K562 (cell line): ENCODE data around the gene FNDC1. TPM values are rescaled to one million over a fixed set of nuclear protein-coding genes. Genes with fewer than 3 reads are reported as not detected.

ENCODE experiments used
- ATAC-seq: fragments of 200-7000 bp; cut with Tn5 transposase; 3 replicates; pipeline ENCODE4 v1.9.1; 2020; ENCODE audit warnings: moderate library complexity
- BruUV-seq: library from RNA; stranded (reverse); fragments of 400-500 nt; replicated peaks from 2 replicates; lab custom pipeline; 2021; lab: Mats Ljungman, UMichigan
- CTCF ChIA-PET: fragments of 300-600 bp; formaldehyde crosslinking; extraction: SDS; loops from one replicate; lab custom pipeline; 2021; ENCODE audit warnings: low intra/inter-chr PET ratio; lab: Yijun Ruan, JAX
- POLR2A ChIA-PET: fragments of 300-600, 350-650 bp; sonication (Branson Sonifier 250); formaldehyde crosslinking; extraction: SDS; loops from one replicate; lab custom pipeline; 2021; ENCODE audit warnings: antibody characterized with exemption, inconsistent platforms; lab: Yijun Ruan, JAX
- DNase-seq, 4 experiments: peaks; one replicate each; pipeline versions ENCODE4 v3.0.0 to v3.0.0-alpha.2; 2011 to 2018; ENCODE audit warnings: low spot score in 3 of 4, mixed read lengths in 3 of 4; ENCODE audit errors: extremely low read depth in 1 of 4
- FAIRE-seq: peaks from 2 replicates; lab custom pipeline; 2011; peaks lifted over from hg19 to GRCh38; lab: Jason Lieb, UNC
- H2AFZ ChIP-seq: 2 replicates; pipeline ENCODE4 v1.6.0; 2011; ENCODE audit warnings: low read depth, low read length, control low read depth, inconsistent platforms
- H3K27ac ChIP-seq: fragments of 200-600 bp; 3 replicates; pipeline ENCODE4 v1.8.0; 2011; ENCODE audit warnings: low read depth, mild to moderate bottlenecking, control low read depth, inconsistent platforms, low read length, moderate library complexity, mixed read lengths; ENCODE audit errors: extremely low read depth
- H3K27me3 ChIP-seq, 2 experiments: fragments of 300-600 bp in 1 of 2; 2 replicates in 1 of 2; 3 replicates in 1 of 2; pipeline versions ENCODE4 v1.6.0 to v1.8.0; 2011; ENCODE audit warnings: inconsistent platforms in 2 of 2, low read length in 2 of 2, mild to moderate bottlenecking in 1 of 2, mixed read lengths in 1 of 2, moderate library complexity in 1 of 2; ENCODE audit not compliant: control insufficient read depth in 2 of 2, insufficient read depth in 2 of 2
- H3K36me3 ChIP-seq: fragments of 300-600 bp; 3 replicates; pipeline ENCODE4 v1.8.0; 2011; ENCODE audit warnings: mild to moderate bottlenecking, low read length, inconsistent platforms; ENCODE audit not compliant: control insufficient read depth, insufficient read depth
- H3K4me1 ChIP-seq, 2 experiments: fragments of 200-600 bp in 1 of 2; replicated peaks in 1 of 2; 2 replicates in 1 of 2; 3 replicates in 1 of 2; pipeline versions ENCODE4 v1.5.1 to v1.8.0; 2011; ENCODE audit warnings: inconsistent platforms in 2 of 2, low read length in 2 of 2, mild to moderate bottlenecking in 1 of 2, mixed read lengths in 1 of 2, moderate library complexity in 1 of 2; ENCODE audit not compliant: control insufficient read depth in 2 of 2, insufficient read depth in 2 of 2
- H3K4me2 ChIP-seq: 2 replicates; pipeline ENCODE4 v1.6.1; 2011; ENCODE audit warnings: low read length, control low read depth, inconsistent platforms, mixed read lengths; ENCODE audit not compliant: insufficient read depth
- H3K4me3 ChIP-seq: fragments of 200-600 bp; sonication (generic), shearing (Covaris generic); 2 replicates; pipeline ENCODE4 v1.5.1; 2016; ENCODE audit warnings: control low read depth, inconsistent platforms
- H3K79me2 ChIP-seq: fragments of 200-600 bp; 3 replicates; pipeline ENCODE4 v1.8.0; 2011; ENCODE audit warnings: low read length, inconsistent platforms; ENCODE audit not compliant: control insufficient read depth, insufficient read depth
- H3K9ac ChIP-seq, 2 experiments: 2 replicates each; pipeline versions ENCODE4 v1.6.0 to v1.6.1; 2011; ENCODE audit warnings: low read depth in 2 of 2, low read length in 2 of 2, control low read depth in 1 of 2, inconsistent platforms in 1 of 2, mild to moderate bottlenecking in 1 of 2, mixed read lengths in 1 of 2; ENCODE audit not compliant: insufficient read depth in 1 of 2
- H3K9me1 ChIP-seq: one replicate; pipeline ENCODE4 v1.6.0; 2011; ENCODE audit warnings: inconsistent platforms, mild to moderate bottlenecking, low read length, moderate library complexity; ENCODE audit not compliant: control insufficient read depth, insufficient read depth
- H3K9me3 ChIP-seq: replicated peaks from 2 replicates; pipeline ENCODE4 v1.5.1; 2011; ENCODE audit warnings: low read depth, low read length, inconsistent platforms; ENCODE audit not compliant: control insufficient read depth, insufficient read depth
- H4K20me1 ChIP-seq: replicated peaks from 2 replicates; pipeline ENCODE4 v1.6.1; 2011; ENCODE audit warnings: low read length, inconsistent platforms, mixed read lengths; ENCODE audit not compliant: control insufficient read depth, insufficient read depth
- HNRNPH1 ChIP-seq: fragments of 200-400 bp; formaldehyde crosslinking; optimal IDR thresholded peaks from 2 replicates; pipeline ENCODE3; 2017; ENCODE audit warnings: low read depth, mild to moderate bottlenecking, low read length, moderate library complexity
- MEIS2 ChIP-seq: fragments of 450-650 bp; IDR thresholded peaks from 2 replicates; pipeline ENCODE4 v1.6.1; 2014; ENCODE audit warnings: mild to moderate bottlenecking; ENCODE audit not compliant: partially characterized antibody
- NUFIP1 ChIP-seq: fragments of 450-650 bp; IDR thresholded peaks from 2 replicates; pipeline ENCODE4 v1.6.1; 2018; ENCODE audit not compliant: partially characterized antibody
- SAFB2 ChIP-seq: fragments of 200-400 bp; formaldehyde crosslinking; IDR thresholded peaks from 2 replicates; pipeline ENCODE4 v1.6.1; 2018; ENCODE audit warnings: borderline replicate concordance, low read length, low read depth, moderate library complexity; ENCODE audit not compliant: severe bottlenecking
- SNIP1 ChIP-seq: fragments of 450-650 bp; IDR thresholded peaks from 2 replicates; pipeline ENCODE4 v1.7.1; 2017; ENCODE audit warnings: low read depth, mild to moderate bottlenecking
- TSC22D4 ChIP-seq: fragments of 450-650 bp; IDR thresholded peaks from 2 replicates; pipeline ENCODE4 v1.6.1; 2016; ENCODE audit warnings: missing genetic modification characterization, missing biosample characterization, control low read depth
- ZNF408 ChIP-seq: fragments of 250-450 bp; sonication (Bioruptor Pico); IDR thresholded peaks from 2 replicates; pipeline ENCODE4 v1.4.0; 2020; ENCODE audit warnings: low read depth, mild to moderate bottlenecking, moderate library complexity
- WGBS: fragments of 100-300 bp; shearing (Covaris generic); methylation state at CpG from one replicate; pipeline ENCODE4 v1.1.6; 2016; ENCODE audit warnings: low coverage, mixed read lengths; ENCODE audit not compliant: insufficient coverage; ENCODE audit errors: missing lambda C conversion rate; 5-methylcytosine and 5-hydroxymethylcytosine counted together
- in situ Hi-C: fragments of 300-500 bp; cut with MboI; formaldehyde crosslinking; loops from 4 replicates; pipeline ENCODE4 v1.15.0; 2018; ENCODE audit warnings: inconsistent platforms, mixed read lengths
- intact Hi-C: fragments of 100-400 bp; cut with micrococcal nuclease; formaldehyde crosslinking; loops from 2 replicates; pipeline ENCODE4 v1.14.2; 2022
- polyA plus RNA-seq, 8 experiments: library from polyadenylated mRNA; depleted of rRNA in 4 of 8; stranded (reverse) in 5 of 8; unstranded in 3 of 8; fragments of >200 nt; fragmentation: Nextera tagmentation in 2 of 8; fragmentation: Illumina TruSeq in 1 of 8; extraction: Ambion mirVana in 2 of 8; extraction: Trizol in 1 of 8; gene quantifications; 2 replicates each; pipeline versions ENCODE4 v1.2.1 to v1.2.3, GENCODE V29; 2011 to 2014; ENCODE audit warnings: inconsistent platforms in 1 of 8, missing spikeins in 1 of 8
- total RNA-seq, 7 experiments: library from RNA; depleted of rRNA in 6 of 7; stranded (reverse); fragments of >200 nt in 6 of 7; fragmentation: Illumina TruSeq in 2 of 7; extraction: Trizol in 2 of 7; gene quantifications; 2 replicates each; pipeline versions ENCODE4 v1.2.1 to v1.2.3, GENCODE V29; 2011 to 2021; ENCODE audit warnings: low replicate concordance in 1 of 7
- TF ChIP-seq, protein P1 (sequence below): fragments of 450-650 bp; IDR thresholded peaks from 2 replicates; pipeline ENCODE4 v1.6.1; 2016
- TF ChIP-seq, protein P2 (sequence below), 2 experiments: IDR thresholded peaks in 1 of 2; conservative IDR thresholded peaks in 1 of 2; 2 replicates each; pipeline ENCODE4 v1.6.1; 2016; ENCODE audit warnings: low read depth in 2 of 2, mild to moderate bottlenecking in 1 of 2, missing compliant biosample characterization in 1 of 2, missing genetic modification characterization in 1 of 2, moderate library complexity in 1 of 2

FNDC1 gene
- total and polyA plus RNA-seq, 9 of the 15 experiments (the other 6 are each of a cell fraction or from before 2014, with no cell fraction given) = not detected

GRCh38 chr6:159213405-159213804 is 44.2 kb downstream of the FNDC1 start:
- Histone ChIP-seq H3K27me3 (peaks cover 22 to 64% of the 10 kb centered on the region in 2 experiments; a peak in 4 of 5 replicates), H3K4me1 (no peaks in the 10 kb centered on the region), H4K20me1 (no peaks in the 10 kb centered on the region), H3K79me2 (no peaks in the 10 kb centered on the region), H3K4me2 (no peak overlapping the region), H3K9ac (no peak overlapping the region), H2AFZ (no peak overlapping the region), H3K36me3 (no peaks in the 10 kb centered on the region), H3K27ac (no peak overlapping the region), H3K9me1 (no peaks in the 10 kb centered on the region), H3K9me3 (no peaks in the 10 kb centered on the region), H3K4me3 (no peak overlapping the region)
- ChIA-PET CTCF (no interaction called here), POLR2A (interaction anchor here (1.0 to 1.5 kb wide), 3 partner anchors 12 to 26 kb away, joined by 3 to 6 read pairs (median 3); no protein-coding TSS in a partner anchor)
- ATAC-seq = no peak
- in situ Hi-C loops = no loop called here
- WGBS = 0% methylated on average over 3 of the region's 3 CpGs
- no peak for FAIRE-seq
- BruUV-seq = no TSS peak
- DNase-seq = no peak
- TF ChIP-seq TSC22D4 (no peak), SAFB2 (no peak), ZNF408 (CRISPR knock-in tag) (no peak), NUFIP1 (no peak), SNIP1 (no peak), HNRNPH1 (no peak), MEIS2 (peak; percentile 60)
- TF ChIP-seq, protein P1, sequence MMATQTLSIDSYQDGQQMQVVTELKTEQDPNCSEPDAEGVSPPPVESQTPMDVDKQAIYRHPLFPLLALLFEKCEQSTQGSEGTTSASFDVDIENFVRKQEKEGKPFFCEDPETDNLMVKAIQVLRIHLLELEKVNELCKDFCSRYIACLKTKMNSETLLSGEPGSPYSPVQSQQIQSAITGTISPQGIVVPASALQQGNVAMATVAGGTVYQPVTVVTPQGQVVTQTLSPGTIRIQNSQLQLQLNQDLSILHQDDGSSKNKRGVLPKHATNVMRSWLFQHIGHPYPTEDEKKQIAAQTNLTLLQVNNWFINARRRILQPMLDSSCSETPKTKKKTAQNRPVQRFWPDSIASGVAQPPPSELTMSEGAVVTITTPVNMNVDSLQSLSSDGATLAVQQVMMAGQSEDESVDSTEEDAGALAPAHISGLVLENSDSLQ = peak; percentile 74
- TF ChIP-seq, protein P2, sequence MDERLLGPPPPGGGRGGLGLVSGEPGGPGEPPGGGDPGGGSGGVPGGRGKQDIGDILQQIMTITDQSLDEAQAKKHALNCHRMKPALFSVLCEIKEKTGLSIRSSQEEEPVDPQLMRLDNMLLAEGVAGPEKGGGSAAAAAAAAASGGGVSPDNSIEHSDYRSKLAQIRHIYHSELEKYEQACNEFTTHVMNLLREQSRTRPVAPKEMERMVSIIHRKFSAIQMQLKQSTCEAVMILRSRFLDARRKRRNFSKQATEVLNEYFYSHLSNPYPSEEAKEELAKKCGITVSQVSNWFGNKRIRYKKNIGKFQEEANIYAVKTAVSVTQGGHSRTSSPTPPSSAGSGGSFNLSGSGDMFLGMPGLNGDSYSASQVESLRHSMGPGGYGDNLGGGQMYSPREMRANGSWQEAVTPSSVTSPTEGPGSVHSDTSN (CRISPR knock-in tag; IDR thresholded peaks at IDR 0.05; ENCODE audit: low read depth) = no peak
- TF ChIP-seq, protein P2 (tag; conservative IDR thresholded peaks at IDR 0.05; ENCODE audit: low read depth) = 0 out of 2 replicates have a peak, but pooled peaks have one; percentile 39
- intact Hi-C loops = no loop called here
